Esophagus squamous epithelium (tissue), 4 donors: ENCODE results near the gene JAZF1.

Experiments
- CTCF ChIP-seq, 6 experiments: fragments of 450-650 bp in 4 of 6; fragments of 200-600 bp in 2 of 6; sonication (generic) in 2 of 6; IDR thresholded peaks; one replicate each; pipeline ENCODE4 v1.5.1; 2016 to 2019; ENCODE audit warnings: antibody characterized with exemption in 6 of 6, mild to moderate bottlenecking in 4 of 6, moderate library complexity in 4 of 6
- POLR2A ChIP-seq, 4 donors: fragments of 450-650 bp; IDR thresholded peaks; one replicate each; pipeline ENCODE4 v1.6.1; 2017; ENCODE audit warnings: antibody characterized with exemption in 4 of 4, mild to moderate bottlenecking in 4 of 4, moderate library complexity in 3 of 4

GRCh38 chr7:28157076-28157745 lies 23.4 kb downstream of the JAZF1 start:
- TF ChIP-seq POLR2A (IDR thresholded peaks at IDR 0.05) (no peak), CTCF (IDR thresholded peaks at IDR 0.05) (no peak)
